GM12891 (cell line): ENCODE measurements around the gene CAPZA3.
"Not testable (repeated sequence)": the region's sequence is repeated elsewhere in the genome, so short reads cannot be mapped to it uniquely, and the experiment has no call there.

ENCODE experiments used
- DNase-seq: peaks from one replicate; pipeline ENCODE4 v3.0.0; 2011; ENCODE audit warnings: low spot score; ENCODE audit not compliant: insufficient read length
- FAIRE-seq: peaks from 2 replicates; lab custom pipeline; 2011; peaks lifted over from hg19 to GRCh38; lab: Jason Lieb, UNC
- PAX5 ChIP-seq: IDR thresholded peaks from 2 replicates; pipeline ENCODE4 v1.6.1; 2011; ENCODE audit warnings: low read length, moderate library complexity, mild to moderate bottlenecking; ENCODE audit not compliant: insufficient read depth, severe bottlenecking
- POLR2A ChIP-seq: IDR thresholded peaks from 2 replicates; pipeline ENCODE4 v1.6.1; 2011; ENCODE audit warnings: low read depth, low read length, control low read depth
- POLR2AphosphoS5 ChIP-seq: IDR thresholded peaks from 2 replicates; pipeline ENCODE4 v1.6.1; 2011; ENCODE audit warnings: low read depth, low read length, control low read depth
- POU2F2 ChIP-seq: IDR thresholded peaks from 2 replicates; pipeline ENCODE4 v1.6.1; 2011; ENCODE audit warnings: low read depth, mild to moderate bottlenecking, control low read depth, low read length, moderate library complexity
- SPI1 ChIP-seq: IDR thresholded peaks from 2 replicates; pipeline ENCODE4 v1.6.1; 2011; ENCODE audit warnings: low read depth, low read length, control low read depth
- TAF1 ChIP-seq: IDR thresholded peaks from 2 replicates; pipeline ENCODE4 v1.6.1; 2011; ENCODE audit warnings: low read depth, low read length, control low read depth

The CAPZA3 gene

GRCh38 chr12:18752947-18753346, 15.0 kb downstream of the CAPZA3 start:
- DNase-seq = no peak
- no peak for FAIRE-seq
- TF ChIP-seq POLR2A (no peak), TAF1 (no peak)

- TF ChIP-seq POLR2A = no peak
- no peak for TF ChIP-seq POLR2AphosphoS5
- TF ChIP-seq SPI1 = no peak
- DNase-seq (no peak), FAIRE-seq (no peak)
These were observed 15.7 kb downstream of the CAPZA3 start for GRCh38 chr12:18753481-18754123.

- TF ChIP-seq POU2F2 (no peak), SPI1 (no peak), TAF1 (no peak), POLR2A (no peak), PAX5 (no peak), POLR2AphosphoS5 (no peak)
- no peak for DNase-seq
- FAIRE-seq = no peak
These were observed 16.3 kb downstream of the CAPZA3 start for GRCh38 chr12:18754124-18754707.

- FAIRE-seq = no peak
- TF ChIP-seq PAX5 = no peak
- no peak for TF ChIP-seq SPI1
- no peak for TF ChIP-seq TAF1
- TF ChIP-seq POLR2AphosphoS5 = no peak
- TF ChIP-seq POLR2A = no peak
- TF ChIP-seq POU2F2 = no peak
These were observed 17.4 kb downstream of the CAPZA3 start for GRCh38 chr12:18755341-18755740.

GRCh38 chr12:18766479-18766878, 28.6 kb downstream of the CAPZA3 start:
- not testable (repeated sequence) for FAIRE-seq

More at GRCh38 chr12:18755341-18755740, 17.4 kb downstream of the CAPZA3 start:
- no peak for DNase-seq

GRCh38 chr12:18782827-18783226, 44.9 kb downstream of the CAPZA3 start:
- no peak for FAIRE-seq
- no peak for DNase-seq
- TF ChIP-seq POLR2A (no peak), POLR2AphosphoS5 (no peak), TAF1 (no peak), PAX5 (no peak), SPI1 (no peak)

More at GRCh38 chr12:18766479-18766878, 28.6 kb downstream of the CAPZA3 start:
- not testable (repeated sequence) for DNase-seq

GRCh38 chr12:18785465-18785864, 47.5 kb downstream of the CAPZA3 start:
- FAIRE-seq, DNase-seq: not testable (repeated sequence)
